Activated CD8-positive, alpha-beta memory T cell treated with anti-CD3 and anti-CD28 coated beads for 4 hours (primary cell): ENCODE results near the gene TMEM98.
"Not testable (repeated sequence)": the region's sequence is repeated elsewhere in the genome, so short reads cannot be mapped to it uniquely, and the experiment has no call there.

Source experiments
- DNase-seq, 2 donors: peaks; one replicate each; pipeline ENCODE4 v3.0.0-alpha.2; 2020; ENCODE audit warnings: low read depth in 2 of 2

The TMEM98 gene

GRCh38 chr17:32981611-32982010 is 53.7 kb downstream of the TMEM98 start:
- not testable (repeated sequence) for DNase-seq

GRCh38 chr17:32985050-32985756 is 57.2 kb downstream of the TMEM98 start:
- DNase-seq = no peak

GRCh38 chr17:32987453-32987805 is 59.5 kb downstream of the TMEM98 start:
- not testable (repeated sequence) for DNase-seq

- DNase-seq = not testable (repeated sequence)
These were observed 59.9 kb downstream of the TMEM98 start for GRCh38 chr17:32987868-32988267.

- DNase-seq = no peak
These were observed 60.6 kb downstream of the TMEM98 start for GRCh38 chr17:32988481-32989101.

- DNase-seq = no peak
These were observed 64.5 kb downstream of the TMEM98 start for GRCh38 chr17:32992321-32993033.

- no peak for DNase-seq
These were observed 66.0 kb downstream of the TMEM98 start for GRCh38 chr17:32993977-32994376.
